DOHH2 (cell line): ENCODE results near the gene ZBTB7A.

Source experiments
- H3F3A ChIP-seq: fragments of 200-600 bp; sonication (generic), shearing (Covaris generic); 2 replicates; pipeline ENCODE4 v1.6.0; 2016; ENCODE audit warnings: antibody characterized with exemption, mild to moderate bottlenecking; ENCODE audit not compliant: control insufficient read depth, insufficient read depth
- H3K27ac ChIP-seq: fragments of 200-600 bp; sonication (generic); 2 replicates; pipeline ENCODE4 v1.5.1; 2014; ENCODE audit warnings: low read depth, mild to moderate bottlenecking, low read length, moderate library complexity
- H3K27me3 ChIP-seq: fragments of 200-600 bp; sonication (generic); 2 replicates; pipeline ENCODE4 v1.6.1; 2014; ENCODE audit warnings: mild to moderate bottlenecking, low read length, mixed read lengths; ENCODE audit not compliant: control insufficient read depth
- H3K36me3 ChIP-seq: fragments of 200-600 bp; sonication (generic); 2 replicates; pipeline ENCODE4 v1.6.1; 2014; ENCODE audit warnings: mild to moderate bottlenecking, low read length, moderate library complexity, mixed read lengths; ENCODE audit not compliant: control insufficient read depth
- H3K4me1 ChIP-seq: fragments of 200-600 bp; sonication (generic); 2 replicates; pipeline ENCODE4 v1.6.1; 2014; ENCODE audit warnings: mild to moderate bottlenecking, low read length, mixed read lengths; ENCODE audit not compliant: control insufficient read depth
- H3K4me2 ChIP-seq: fragments of 200-600 bp; sonication (generic); 2 replicates; pipeline ENCODE4 v1.6.0; 2014; ENCODE audit warnings: mild to moderate bottlenecking, low read length, moderate library complexity
- H3K4me3 ChIP-seq: fragments of 200-600 bp; sonication (generic); 2 replicates; pipeline ENCODE4 v1.5.1; 2014; ENCODE audit warnings: mild to moderate bottlenecking, low read length, mixed read lengths
- H3K79me2 ChIP-seq: fragments of 200-600 bp; sonication (generic); 2 replicates; pipeline ENCODE4 v1.6.1; 2014; ENCODE audit warnings: mild to moderate bottlenecking, low read length, mixed read lengths; ENCODE audit not compliant: control insufficient read depth
- H3K9me2 ChIP-seq: fragments of 200-600 bp; sonication (generic); replicated peaks from 2 replicates; pipeline ENCODE4 v1.6.1; 2014; ENCODE audit warnings: mild to moderate bottlenecking, low read length, mixed read lengths; ENCODE audit not compliant: control insufficient read depth
- H3K9me3 ChIP-seq: fragments of 200-600 bp; sonication (generic); 2 replicates; pipeline ENCODE4 v1.6.1; 2014; ENCODE audit warnings: antibody characterized with exemption, low read length, mixed read lengths; ENCODE audit not compliant: control insufficient read depth, insufficient read depth
- H4K20me1 ChIP-seq: fragments of 200-600 bp; sonication (generic); 2 replicates; pipeline ENCODE4 v1.6.0; 2014; ENCODE audit warnings: low read depth, mild to moderate bottlenecking, antibody characterized with exemption, low read length, moderate library complexity; ENCODE audit not compliant: control insufficient read depth, insufficient read depth
- CTCF ChIP-seq: fragments of 200-600 bp; sonication (generic); IDR thresholded peaks from one replicate; pipeline ENCODE4 v1.5.1; 2014; ENCODE audit warnings: antibody characterized with exemption, mild to moderate bottlenecking, low read depth, low read length; ENCODE audit not compliant: poor library complexity, severe bottlenecking
- EZH2phosphoT487 ChIP-seq: fragments of 200-600 bp; sonication (generic); IDR thresholded peaks from 2 replicates; pipeline ENCODE4 v1.6.1; 2017; ENCODE audit warnings: borderline replicate concordance, mild to moderate bottlenecking, antibody characterized with exemption, low read length, moderate library complexity, mixed read lengths

Gene ZBTB7A

DNA sequence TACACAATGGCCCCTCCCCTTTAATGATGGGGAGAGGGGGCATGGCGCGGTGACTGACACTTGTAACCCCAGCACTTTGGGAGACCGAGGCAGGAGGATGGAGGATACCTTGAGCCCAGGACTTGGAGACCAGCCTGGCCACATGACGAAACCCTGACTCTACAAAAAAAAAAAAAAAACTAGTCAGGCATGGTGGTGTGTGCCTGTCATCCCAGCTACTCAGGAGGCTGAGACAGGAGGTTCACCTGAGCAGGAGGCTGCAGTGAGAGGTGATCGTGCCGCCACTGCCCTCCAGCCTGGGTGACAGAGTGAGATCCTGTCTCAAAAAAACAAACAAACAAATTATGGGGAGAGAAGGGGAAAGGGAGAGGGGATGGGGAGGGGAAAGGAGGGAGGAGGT lies 13.8 kb upstream of the ZBTB7A start:
- H3K9me3 ChIP-seq = no peaks in the 10 kb centered on the region
- no peak overlapping the region for H3K27ac ChIP-seq
- TF ChIP-seq EZH2phosphoT487 (no peak), CTCF (no peak)
- no peaks in the 10 kb centered on the region for H3K9me2 ChIP-seq
- no peaks in the 10 kb centered on the region for H3K36me3 ChIP-seq
- peaks cover 23% of the 10 kb centered on the region for H3K4me1 ChIP-seq
- no peak overlapping the region for H3K4me2 ChIP-seq
- no peaks in the 10 kb centered on the region for H4K20me1 ChIP-seq
- H3K27me3 ChIP-seq = 0 out of 2 replicates have a peak, but pooled peaks cover 3% of the 10 kb centered on the region
- no peak overlapping the region for H3K4me3 ChIP-seq
- H3F3A ChIP-seq = no peaks in the 10 kb centered on the region
- H3K79me2 ChIP-seq = no peaks in the 10 kb centered on the region

GRCh38 chr19:4077800-4078684 lies 11.3 kb upstream of the ZBTB7A start:
- Histone ChIP-seq H3K27ac (no peak overlapping the region), H3K4me2 (peak overlapping the region; percentile 76)

DNA sequence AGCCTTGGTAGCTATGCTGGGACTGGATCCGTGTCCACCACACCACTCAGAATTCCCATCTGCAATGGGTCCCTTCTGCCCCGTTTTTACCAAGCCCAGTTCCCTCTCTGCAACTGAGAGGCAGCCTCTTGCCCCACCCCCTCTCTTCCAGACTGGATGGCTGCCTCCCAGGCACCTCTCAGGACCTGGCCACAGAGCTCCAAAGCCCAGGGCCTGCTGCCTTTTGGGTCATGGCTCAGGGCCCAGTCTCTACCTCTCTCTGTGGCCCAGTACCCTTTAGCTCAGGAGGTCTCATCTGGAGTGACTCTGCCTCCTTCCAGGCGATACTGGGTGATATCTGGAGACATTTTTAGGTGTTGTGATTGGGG lies 10.3 kb upstream of the ZBTB7A start:
- Histone ChIP-seq H3K9me3 (no peaks in the 10 kb centered on the region), H3K9me2 (no peaks in the 10 kb centered on the region), H3F3A (no peaks in the 10 kb centered on the region), H3K79me2 (no peaks in the 10 kb centered on the region), H3K4me3 (no peak overlapping the region), H3K4me2 (no peak overlapping the region; the same call in 1 of the 2 replicates), H4K20me1 (no peaks in the 10 kb centered on the region), H3K27me3 (0 out of 2 replicates have a peak, but pooled peaks cover 3% of the 10 kb centered on the region), H3K36me3 (no peaks in the 10 kb centered on the region), H3K27ac (no peak overlapping the region), H3K4me1 (peaks cover 15% of the 10 kb centered on the region)
- no peak for TF ChIP-seq EZH2phosphoT487
- TF ChIP-seq CTCF = no peak

More at GRCh38 chr19:4077800-4078684, 11.3 kb upstream of the ZBTB7A start:
- H3K4me1 ChIP-seq = peaks cover 15% of the 10 kb centered on the region
- no peaks in the 10 kb centered on the region for H3K36me3 ChIP-seq
- H4K20me1 ChIP-seq = no peaks in the 10 kb centered on the region
- H3K27me3 ChIP-seq = 0 out of 2 replicates have a peak, but pooled peaks cover 3% of the 10 kb centered on the region
- no peaks in the 10 kb centered on the region for H3K9me3 ChIP-seq
- H3K79me2 ChIP-seq = no peaks in the 10 kb centered on the region
- H3K9me2 ChIP-seq = no peaks in the 10 kb centered on the region
- H3F3A ChIP-seq = no peaks in the 10 kb centered on the region
- H3K4me3 ChIP-seq = peak overlapping the region; percentile 70
- TF ChIP-seq EZH2phosphoT487 = no peak
- TF ChIP-seq CTCF = no peak
